Nephron (organoid): ENCODE measurements around the gene BPIFA3.
"Not testable (repeated sequence)": the region's sequence is repeated elsewhere in the genome, so short reads cannot be mapped to it uniquely, and the experiment has no call there.

ENCODE experiments used
- H3K27ac Mint-ChIP-seq, 3 experiments: 2 replicates each; pipeline ENCODE4 v1.8.0; 2020; ENCODE audit warnings: mixed read lengths in 3 of 3, mild to moderate bottlenecking in 2 of 3, moderate library complexity in 1 of 3
- H3K27me3 Mint-ChIP-seq: 2 replicates; pipeline ENCODE4 v1.8.0; 2021; ENCODE audit warnings: low read depth, mild to moderate bottlenecking, moderate library complexity, mixed read lengths
- H3K36me3 Mint-ChIP-seq: 2 replicates; pipeline ENCODE4 v1.8.0; 2020; ENCODE audit warnings: low read depth, mixed read lengths
- H3K4me1 Mint-ChIP-seq: 2 replicates; pipeline ENCODE4 v1.8.0; 2020; ENCODE audit warnings: mixed read lengths
- H3K4me3 Mint-ChIP-seq, 3 experiments: 2 replicates each; pipeline ENCODE4 v1.8.0; 2020; ENCODE audit warnings: mild to moderate bottlenecking in 3 of 3, mixed read lengths in 3 of 3, moderate library complexity in 2 of 3
- H3K9me3 Mint-ChIP-seq: 2 replicates; pipeline ENCODE4 v1.8.0; 2020; ENCODE audit warnings: mixed read lengths
- CTCF ChIP-seq, 3 experiments: fragments of 200-600 bp; sonication (generic); IDR thresholded peaks; one replicate each; pipeline ENCODE4 v1.5.0; 2021; ENCODE audit warnings: antibody characterized with exemption in 3 of 3; ENCODE audit not compliant: unreplicated experiment in 3 of 3

BPIFA3 gene

GRCh38 chr20:33177866-33178265 lies 39.3 kb upstream of the BPIFA3 start:
- Mint-ChIP-seq H3K4me3 (no peak overlapping the region), H3K36me3 (no peaks in the 10 kb centered on the region), H3K27me3 (peaks cover 11% of the 10 kb centered on the region), H3K9me3 (no peaks in the 10 kb centered on the region), H3K27ac (no peak overlapping the region), H3K4me1 (no peaks in the 10 kb centered on the region)
- no peak for TF ChIP-seq CTCF (IDR thresholded peaks at IDR 0.05; ENCODE audit: unreplicated experiment in 3 of 3)

- Mint-ChIP-seq H3K4me3 (no peak overlapping the region), H3K27ac (no peak overlapping the region), H3K4me1 (no peaks in the 10 kb centered on the region)
These were observed 38.4 kb upstream of the BPIFA3 start for GRCh38 chr20:33178726-33179125.

DNA sequence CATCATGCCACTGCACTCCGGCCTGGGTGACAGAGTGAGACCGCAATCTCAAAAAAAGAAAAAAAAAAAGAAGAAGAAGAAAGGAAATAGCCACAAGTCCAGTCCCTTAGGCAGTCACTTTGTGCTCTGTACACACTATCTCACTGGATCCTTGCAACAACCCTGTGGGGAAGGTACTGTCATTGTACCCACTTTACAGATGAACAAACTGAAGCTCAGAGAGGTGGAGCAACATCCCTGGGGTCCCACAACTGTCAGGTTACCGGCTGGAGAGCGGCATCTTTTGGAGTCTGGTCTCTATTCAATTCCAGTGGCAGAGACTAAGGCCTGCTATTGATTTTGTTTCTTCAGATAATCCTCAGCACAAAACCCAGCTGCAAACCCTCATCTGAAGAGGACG lies 37.0 kb upstream of the BPIFA3 start:
- H3K27ac Mint-ChIP-seq: no peak overlapping the region
- H3K36me3 Mint-ChIP-seq: no peaks in the 10 kb centered on the region
- H3K27me3 Mint-ChIP-seq: peaks cover 16% of the 10 kb centered on the region
- H3K4me1 Mint-ChIP-seq: no peaks in the 10 kb centered on the region
- H3K4me3 Mint-ChIP-seq: no peak overlapping the region
- H3K9me3 Mint-ChIP-seq: peaks cover 7% of the 10 kb centered on the region
- TF ChIP-seq CTCF (IDR thresholded peaks at IDR 0.05; ENCODE audit: unreplicated experiment in 3 of 3): no peak

More at GRCh38 chr20:33178726-33179125, 38.4 kb upstream of the BPIFA3 start:
- no peak for TF ChIP-seq CTCF (IDR thresholded peaks at IDR 0.05; ENCODE audit: unreplicated experiment in 3 of 3)
- Mint-ChIP-seq H3K36me3 (no peaks in the 10 kb centered on the region), H3K27me3 (peaks cover 17% of the 10 kb centered on the region), H3K9me3 (peaks cover 2% of the 10 kb centered on the region)

GRCh38 chr20:33181482-33182093 lies 35.6 kb upstream of the BPIFA3 start:
- H3K27me3 Mint-ChIP-seq: peaks cover 9% of the 10 kb centered on the region
- H3K9me3 Mint-ChIP-seq: peaks cover 7% of the 10 kb centered on the region
- H3K27ac Mint-ChIP-seq: no peak overlapping the region
- H3K4me1 Mint-ChIP-seq: no peaks in the 10 kb centered on the region
- H3K4me3 Mint-ChIP-seq: no peak overlapping the region
- no peak for TF ChIP-seq CTCF (IDR thresholded peaks at IDR 0.05; ENCODE audit: unreplicated experiment in 3 of 3)
- H3K36me3 Mint-ChIP-seq: no peaks in the 10 kb centered on the region

DNA sequence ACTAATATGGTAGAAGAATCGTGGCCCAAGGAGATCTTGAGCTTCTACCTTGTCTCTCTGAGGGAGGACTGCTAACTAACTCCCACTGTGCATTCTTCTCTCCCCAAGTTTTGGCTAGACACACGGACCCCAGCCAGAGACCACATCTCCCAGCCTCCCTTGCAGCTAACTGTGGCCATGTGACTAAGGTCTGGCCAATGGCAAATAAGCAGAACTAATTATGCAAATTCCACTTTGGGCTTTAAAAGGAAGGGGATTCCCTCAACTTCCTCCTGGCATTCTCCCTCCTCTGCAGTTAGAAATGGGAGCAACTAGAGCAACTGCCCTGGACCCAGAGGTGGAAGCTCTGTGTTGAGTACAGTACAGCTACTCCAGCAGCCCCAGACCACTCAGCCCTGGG lies 33.8 kb upstream of the BPIFA3 start:
- H3K27me3 Mint-ChIP-seq: peaks cover 7% of the 10 kb centered on the region
- no peak overlapping the region for H3K27ac Mint-ChIP-seq
- H3K36me3 Mint-ChIP-seq: no peaks in the 10 kb centered on the region
- no peaks in the 10 kb centered on the region for H3K4me1 Mint-ChIP-seq
- H3K9me3 Mint-ChIP-seq: peaks cover 7% of the 10 kb centered on the region
- H3K4me3 Mint-ChIP-seq: no peak overlapping the region
- no peak for TF ChIP-seq CTCF (IDR thresholded peaks at IDR 0.05; ENCODE audit: unreplicated experiment in 3 of 3)

DNA sequence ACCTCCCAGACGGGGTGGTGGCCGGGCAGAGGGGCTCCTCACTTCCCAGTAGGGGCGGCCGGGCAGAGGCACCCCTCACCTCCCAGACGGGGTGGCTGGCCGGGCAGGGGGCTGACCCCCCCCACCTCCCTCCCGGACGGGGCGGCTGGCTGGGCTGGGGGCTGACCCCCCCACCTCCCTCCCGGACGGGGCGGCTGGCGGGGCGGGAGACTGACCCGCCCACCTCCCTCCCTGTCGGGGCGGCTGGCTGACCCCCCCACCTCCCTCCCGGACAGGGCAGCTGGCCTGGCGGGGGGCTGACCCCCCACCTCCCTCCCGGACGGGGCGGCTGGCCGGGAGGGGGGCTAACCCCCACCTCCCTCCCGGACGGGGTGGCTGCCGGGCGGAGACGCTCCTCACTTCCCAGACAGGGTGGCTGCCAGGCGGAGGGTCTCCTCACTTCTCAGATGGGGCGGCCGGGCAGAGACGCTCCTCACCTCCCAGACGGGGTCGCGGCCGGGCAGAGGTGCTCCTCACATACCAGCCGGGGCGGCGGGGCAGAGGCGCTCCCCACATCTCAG lies 32.0 kb upstream of the BPIFA3 start:
- peaks cover 11% of the 10 kb centered on the region for H3K27me3 Mint-ChIP-seq
- H3K36me3 Mint-ChIP-seq, H3K4me1 Mint-ChIP-seq, H3K4me3 Mint-ChIP-seq, H3K27ac Mint-ChIP-seq, H3K9me3 Mint-ChIP-seq: not testable (repeated sequence)
